GM12878 (cell line): ENCODE measurements around the gene STT3B. TPM values are rescaled to one million over a fixed set of nuclear protein-coding genes. Genes with fewer than 3 reads are reported as not detected.

Experiments used
- ATAC-seq: fragments of 200-7000 bp; cut with Tn5 transposase; 3 replicates; pipeline ENCODE4 v1.9.1; 2020; ENCODE audit warnings: mild to moderate bottlenecking, moderate library complexity
- BruUV-seq: library from RNA; stranded (reverse); fragments of 400-500 nt; replicated peaks from 2 replicates; lab custom pipeline; 2021; lab: Mats Ljungman, UMichigan
- CTCF ChIA-PET: fragments of 300-600 bp; sonication (Branson Sonifier 250); formaldehyde crosslinking; extraction: SDS; loops from one replicate; lab custom pipeline; 2021; ENCODE audit warnings: inconsistent platforms; lab: Yijun Ruan, JAX
- POLR2A ChIA-PET: fragments of 350-600 bp; formaldehyde crosslinking; extraction: SDS; loops from one replicate; lab custom pipeline; 2021; ENCODE audit warnings: inconsistent platforms; lab: Charles Lee
- RAD21 ChIA-PET: fragments of 300-600 bp; sonication (Branson Sonifier 250); formaldehyde crosslinking; loops from one replicate; lab custom pipeline; 2023; ENCODE audit warnings: antibody characterized with exemption; ENCODE audit not compliant: unreplicated experiment; lab: Charles Lee
- SMC1A ChIA-PET: fragments of 300-600 bp; sonication (Branson Sonifier 250); formaldehyde crosslinking; loops from one replicate; lab custom pipeline; 2023; ENCODE audit not compliant: unreplicated experiment, uncharacterized antibody; lab: Charles Lee
- DNase-seq: peaks from one replicate; pipeline ENCODE4 v3.0.0-alpha.2; 2011; ENCODE audit warnings: low read depth, low spot score
- FAIRE-seq: peaks from 3 replicates; lab custom pipeline; 2011; peaks lifted over from hg19 to GRCh38; lab: Jason Lieb, UNC
- H2AFZ ChIP-seq: 2 replicates; pipeline ENCODE4 v1.6.0; 2011; ENCODE audit warnings: low read depth, low read length, control low read depth; ENCODE audit not compliant: control insufficient read depth
- H3K27ac ChIP-seq: 2 replicates; pipeline ENCODE4 v1.5.1; 2011; ENCODE audit warnings: control low read depth; ENCODE audit not compliant: control insufficient read depth, insufficient read depth
- H3K27me3 ChIP-seq, 2 experiments: replicated peaks in 1 of 2; 2 replicates each; pipeline versions ENCODE4 v1.6.0 to v1.6.1; 2011; ENCODE audit warnings: low read length in 1 of 2; ENCODE audit not compliant: control insufficient read depth in 2 of 2, insufficient read depth in 2 of 2
- H3K36me3 ChIP-seq, 2 experiments: 2 replicates each; pipeline ENCODE4 v1.5.1; 2011; ENCODE audit warnings: low read length in 1 of 2; ENCODE audit not compliant: control insufficient read depth in 2 of 2, insufficient read depth in 2 of 2
- H3K4me1 ChIP-seq: 2 replicates; pipeline ENCODE4 v1.6.1; 2011; ENCODE audit warnings: mild to moderate bottlenecking, low read length, moderate library complexity, mixed read lengths; ENCODE audit not compliant: control insufficient read depth, insufficient read depth
- H3K4me2 ChIP-seq: 2 replicates; pipeline ENCODE4 v1.6.0; 2011; ENCODE audit warnings: control low read depth; ENCODE audit not compliant: control insufficient read depth, insufficient read depth
- H3K4me3 ChIP-seq: fragments of 200-600 bp; sonication (generic); 2 replicates; pipeline ENCODE4 v1.5.1; 2016
- H3K79me2 ChIP-seq: 2 replicates; pipeline ENCODE4 v1.6.0; 2011; ENCODE audit warnings: low read length; ENCODE audit not compliant: control insufficient read depth, insufficient read depth
- H3K9ac ChIP-seq: 2 replicates; pipeline ENCODE4 v1.8.0; 2011; ENCODE audit warnings: low read length, control low read depth, mixed read lengths; ENCODE audit not compliant: control insufficient read depth, insufficient read depth
- H3K9me3 ChIP-seq: replicated peaks from 3 replicates; pipeline ENCODE4 v1.5.1; 2011; ENCODE audit warnings: mild to moderate bottlenecking, low read length; ENCODE audit not compliant: control insufficient read depth, insufficient read depth
- H4K20me1 ChIP-seq: 2 replicates; pipeline ENCODE4 v1.6.0; 2011; ENCODE audit not compliant: control insufficient read depth, insufficient read depth
- BACH1 ChIP-seq: fragments of 450-650 bp; IDR thresholded peaks from 2 replicates; pipeline ENCODE4 v1.6.1; 2017; ENCODE audit warnings: mild to moderate bottlenecking, borderline replicate concordance
- BHLHE40 ChIP-seq, 2 experiments: fragments of 450-650 bp in 1 of 2; IDR thresholded peaks; 2 replicates each; pipeline ENCODE4 v1.6.1; 2011 to 2017; ENCODE audit warnings: low read depth in 2 of 2, borderline replicate concordance in 1 of 2, improper control_type of control experiment in 1 of 2, low read length in 1 of 2, mild to moderate bottlenecking in 1 of 2
- BMI1 ChIP-seq: fragments of 450-650 bp; IDR thresholded peaks from 2 replicates; pipeline ENCODE4 v1.6.1; 2016; ENCODE audit warnings: mild to moderate bottlenecking, moderate library complexity, borderline replicate concordance
- EGR1 ChIP-seq, 2 experiments: IDR thresholded peaks; 1 replicate in 1 of 2; 2 replicates in 1 of 2; pipeline ENCODE4 v1.6.1; 2011 to 2012; ENCODE audit warnings: low read depth in 2 of 2, low read length in 2 of 2, borderline replicate concordance in 1 of 2, mild to moderate bottlenecking in 1 of 2, moderate library complexity in 1 of 2
- JUNB ChIP-seq: IDR thresholded peaks from 2 replicates; pipeline ENCODE4 v1.6.1; 2016; ENCODE audit warnings: antibody characterized with exemption, mild to moderate bottlenecking
- NFXL1 ChIP-seq: fragments of 450-650 bp; IDR thresholded peaks from 2 replicates; pipeline ENCODE4 v1.6.1; 2017; ENCODE audit warnings: antibody characterized with exemption, mild to moderate bottlenecking, borderline replicate concordance
- NRF1 ChIP-seq: conservative IDR thresholded peaks from 2 replicates; pipeline ENCODE4 v1.6.1; 2011; ENCODE audit warnings: mild to moderate bottlenecking, low read depth, low read length, improper control_type of control experiment
- STAT1 ChIP-seq: fragments of 450-650 bp; conservative IDR thresholded peaks from 2 replicates; pipeline ENCODE4 v1.6.1; 2014; ENCODE audit warnings: antibody characterized with exemption, mild to moderate bottlenecking
- TARDBP ChIP-seq: IDR thresholded peaks from 2 replicates; pipeline ENCODE4 v1.6.1; 2016; ENCODE audit warnings: borderline replicate concordance
- TBL1XR1 ChIP-seq: IDR thresholded peaks from 2 replicates; pipeline ENCODE4 v1.6.1; 2012; ENCODE audit warnings: low read depth, low read length, improper control_type of control experiment
- WGBS: methylation state at CpG from one replicate; pipeline ENCODE4 v1.1.6; 2016; ENCODE audit warnings: low lambda C conversion rate; ENCODE audit not compliant: insufficient replicate concordance, insufficient coverage; ENCODE audit errors: missing lambda C conversion rate; 5-methylcytosine and 5-hydroxymethylcytosine counted together
- in situ Hi-C: fragments of 300-500 bp; cut with MboI; formaldehyde crosslinking; loops from 9 replicates; pipeline ENCODE4 v1.14.3; 2018; ENCODE audit warnings: mixed read lengths
- intact Hi-C: fragments of 100-400 bp; cut with micrococcal nuclease; formaldehyde crosslinking; loops from one replicate; pipeline ENCODE4 v1.14.2; 2022; ENCODE audit not compliant: unreplicated experiment
- polyA plus RNA-seq, 11 experiments: library from polyadenylated mRNA; depleted of rRNA in 4 of 11; unstranded in 6 of 11; stranded (reverse) in 5 of 11; fragments of >200 nt; fragmentation: Nextera tagmentation in 4 of 11; fragmentation: Illumina TruSeq in 1 of 11; extraction: Ambion mirVana in 4 of 11; extraction: Trizol in 1 of 11; gene quantifications; 1 replicate in 1 of 11; 2 replicates in 10 of 11; pipeline versions ENCODE4 v1.2.1 to v1.2.3, GENCODE V29; 2011 to 2016; ENCODE audit warnings: inconsistent platforms in 2 of 11, missing spikeins in 2 of 11, low read depth in 1 of 11
- total RNA-seq, 4 experiments: library from RNA; depleted of rRNA in 3 of 4; stranded (reverse); fragments of >200 nt in 3 of 4; fragmentation: Illumina TruSeq in 1 of 4; extraction: Trizol in 1 of 4; gene quantifications; 2 replicates each; pipeline versions ENCODE4 v1.2.1 to v1.2.3, GENCODE V29; 2013 to 2021
- TF ChIP-seq, protein P1 (sequence below): IDR thresholded peaks from 2 replicates; pipeline ENCODE4 v1.6.1; 2011; ENCODE audit warnings: low read depth, mild to moderate bottlenecking, low read length, moderate library complexity, borderline replicate concordance; ENCODE audit errors: extremely low read depth
- TF ChIP-seq, protein P2 (sequence below): IDR thresholded peaks from 2 replicates; pipeline ENCODE4 v1.6.1; 2011; ENCODE audit warnings: mild to moderate bottlenecking, low read depth, low read length, moderate library complexity; ENCODE audit not compliant: insufficient replicate concordance

The STT3B gene
- total and polyA plus RNA-seq, 10 of the 15 experiments (the other 5 are each of a cell fraction or from before 2014, with no cell fraction given), result 19.9 to 208 (median 79.6) TPM

DNA sequence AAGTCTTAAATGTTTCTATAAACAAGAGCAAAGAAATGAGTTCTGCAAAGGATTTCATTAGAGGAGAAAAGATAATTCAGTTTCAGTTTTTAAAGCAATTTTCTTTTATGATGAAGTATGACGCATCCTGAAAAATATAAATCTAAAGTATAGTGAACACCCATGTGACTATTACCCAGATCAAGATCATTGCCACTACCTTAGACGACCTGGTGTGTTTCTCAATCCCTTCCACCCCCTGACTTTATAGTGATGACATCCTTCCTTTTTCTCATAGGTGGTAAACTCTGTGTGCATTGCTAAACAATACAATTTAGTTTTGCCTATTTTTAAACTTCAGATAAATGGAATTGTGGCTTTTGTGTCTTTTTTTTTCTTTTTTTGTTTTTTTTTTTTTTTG, 8.4 kb downstream of the STT3B start:
- no TSS peak for BruUV-seq
- Histone ChIP-seq H3K4me1 (peaks cover 5% of the 10 kb centered on the region; the same call in 1 of the 2 replicates), H4K20me1 (no peaks in the 10 kb centered on the region), H3K9me3 (peaks cover 7% of the 10 kb centered on the region; the same call in 2 of the 3 replicates), H3K27ac (no peak overlapping the region), H3K9ac (no peak overlapping the region), H3K4me3 (no peak overlapping the region), H3K36me3 (peaks cover 0 to 7% of the 10 kb centered on the region in 2 experiments; a peak in 1 of 4 replicates), H3K79me2 (peaks cover 98% of the 10 kb centered on the region), H2AFZ (no peak overlapping the region), H3K27me3 (no peaks in the 10 kb centered on the region), H3K4me2 (no peak overlapping the region)
- no peak for FAIRE-seq
- CTCF ChIA-PET, result interaction anchor here (2.7 kb wide), 1 partner anchor 10 kb away, joined by 19 read pairs; no protein-coding TSS in a partner anchor
- POLR2A ChIA-PET, result interaction anchor here (0.7 kb wide), 1 partner anchor 8 kb away, joined by 4 read pairs; the partner anchor contains the start of gene STT3B
- TF ChIP-seq BACH1 (no peak), BMI1 (no peak), TBL1XR1 (no peak), EGR1 (IDR thresholded peaks at IDR 0.05; ENCODE audit: borderline replicate concordance in 1 of 2, low read depth in 2 of 2, low read length in 2 of 2) (no peak), NFXL1 (no peak), BHLHE40 (IDR thresholded peaks at IDR 0.05; ENCODE audit: borderline replicate concordance in 1 of 2, low read depth in 2 of 2, low read length in 1 of 2) (no peak), JUNB (no peak), STAT1 (no peak), NRF1 (no peak), TARDBP (no peak)
- TF ChIP-seq, protein P1, sequence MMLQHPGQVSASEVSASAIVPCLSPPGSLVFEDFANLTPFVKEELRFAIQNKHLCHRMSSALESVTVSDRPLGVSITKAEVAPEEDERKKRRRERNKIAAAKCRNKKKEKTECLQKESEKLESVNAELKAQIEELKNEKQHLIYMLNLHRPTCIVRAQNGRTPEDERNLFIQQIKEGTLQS, result no peak
- TF ChIP-seq, protein P2, sequence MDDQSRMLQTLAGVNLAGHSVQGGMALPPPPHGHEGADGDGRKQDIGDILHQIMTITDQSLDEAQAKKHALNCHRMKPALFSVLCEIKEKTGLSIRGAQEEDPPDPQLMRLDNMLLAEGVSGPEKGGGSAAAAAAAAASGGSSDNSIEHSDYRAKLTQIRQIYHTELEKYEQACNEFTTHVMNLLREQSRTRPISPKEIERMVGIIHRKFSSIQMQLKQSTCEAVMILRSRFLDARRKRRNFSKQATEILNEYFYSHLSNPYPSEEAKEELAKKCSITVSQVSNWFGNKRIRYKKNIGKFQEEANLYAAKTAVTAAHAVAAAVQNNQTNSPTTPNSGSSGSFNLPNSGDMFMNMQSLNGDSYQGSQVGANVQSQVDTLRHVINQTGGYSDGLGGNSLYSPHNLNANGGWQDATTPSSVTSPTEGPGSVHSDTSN, result no peak
- ATAC-seq, result no peak
- 50% methylated on average over 2 of the region's 2 CpGs for WGBS
- DNase-seq, result no peak
- SMC1A ChIA-PET, result interaction anchor here (1.9 to 2.0 kb wide), 2 partner anchors 22 to 154 kb away, joined by 4 read pairs; no protein-coding TSS in a partner anchor
- RAD21 ChIA-PET, result interaction anchor here (1.7 kb wide), 1 partner anchor 294 kb away, joined by 4 read pairs; no protein-coding TSS in a partner anchor
- in situ Hi-C loops (no loop called here), intact Hi-C loops (no loop called here)
